ENCODE results near the gene TCHHL1.
A peak's percentile ranks its signal among the peaks of the same experiment; 100 is the strongest.

Gene TCHHL1

GRCh38 chr1:152112885-152113432, 24.1 kb upstream of the TCHHL1 start:
- no peak overlapping the region for H3K27ac ChIP-seq
- no peak for TF ChIP-seq ZFX (IDR thresholded peaks at IDR 0.05; ENCODE audit: borderline replicate concordance)
- TF ChIP-seq CTCF (IDR thresholded peaks at IDR 0.05), result 0 out of 2 replicates have a peak, but pooled peaks have one; percentile 6

- no peak overlapping the region for H3K27ac ChIP-seq
- TF ChIP-seq CTCF (IDR thresholded peaks at IDR 0.05) (peak; percentile 37), ZFX (IDR thresholded peaks at IDR 0.05; ENCODE audit: borderline replicate concordance) (no peak)
Observed at GRCh38 chr1:152112101-152112884, 23.4 kb upstream of the TCHHL1 start.

- H3K27ac ChIP-seq, result peak overlapping the region; percentile 66
- no peak for TF ChIP-seq CTCF (IDR thresholded peaks at IDR 0.05)
- TF ChIP-seq ZFX (IDR thresholded peaks at IDR 0.05; ENCODE audit: borderline replicate concordance), result no peak
Observed at GRCh38 chr1:152111515-152111968, 22.7 kb upstream of the TCHHL1 start.

- TF ChIP-seq ZFX (IDR thresholded peaks at IDR 0.05; ENCODE audit: borderline replicate concordance) (no peak), CTCF (IDR thresholded peaks at IDR 0.05) (no peak)
- peak overlapping the region; percentile 66 for H3K27ac ChIP-seq
Observed at GRCh38 chr1:152110860-152111514, 22.1 kb upstream of the TCHHL1 start.

GRCh38 chr1:152110365-152110859, 21.5 kb upstream of the TCHHL1 start:
- H3K27ac ChIP-seq, result peak overlapping the region; percentile 66

GRCh38 chr1:152109998-152110294, 21.1 kb upstream of the TCHHL1 start:
- peak overlapping the region; percentile 66 for H3K27ac ChIP-seq

More at GRCh38 chr1:152110365-152110859, 21.5 kb upstream of the TCHHL1 start:
- TF ChIP-seq CTCF (IDR thresholded peaks at IDR 0.05) (no peak), ZFX (IDR thresholded peaks at IDR 0.05; ENCODE audit: borderline replicate concordance) (no peak)

More at GRCh38 chr1:152109998-152110294, 21.1 kb upstream of the TCHHL1 start:
- TF ChIP-seq CTCF (IDR thresholded peaks at IDR 0.05) (no peak), ZFX (IDR thresholded peaks at IDR 0.05; ENCODE audit: borderline replicate concordance) (no peak)
